H1 (cell line): Measurements from ENCODE around the gene UBR3. TPM values are rescaled to one million over a fixed set of nuclear protein-coding genes. Genes with fewer than 3 reads are reported as not detected.

Source experiments
- CHD1 ChIP-seq: IDR thresholded peaks from 2 replicates; pipeline ENCODE4 v1.6.1; 2012; ENCODE audit warnings: low read depth, low read length, improper control_type of control experiment
- POLR2A ChIP-seq, 2 experiments: IDR thresholded peaks; 1 replicate in 1 of 2; 2 replicates in 1 of 2; pipeline ENCODE4 v1.6.1; 2011; ENCODE audit warnings: low read depth in 2 of 2, low read length in 2 of 2, mild to moderate bottlenecking in 2 of 2; ENCODE audit errors: control extremely low read depth in 1 of 2
- POLR2AphosphoS5 ChIP-seq: IDR thresholded peaks from 2 replicates; pipeline ENCODE4 v1.6.1; 2011; ENCODE audit warnings: low read depth, low read length
- SAP30 ChIP-seq: fragments of 300-600 bp; sonication (generic); IDR thresholded peaks from 2 replicates; pipeline ENCODE4 v1.7.1; 2012; ENCODE audit warnings: low read length, moderate library complexity, mild to moderate bottlenecking, inconsistent platforms; ENCODE audit not compliant: insufficient read depth, insufficient replicate concordance
- SP1 ChIP-seq: IDR thresholded peaks from 2 replicates; pipeline ENCODE4 v1.6.1; 2011; ENCODE audit warnings: low read depth, low read length
- SRF ChIP-seq: IDR thresholded peaks from 2 replicates; pipeline ENCODE4 v1.6.1; 2011; ENCODE audit warnings: mild to moderate bottlenecking, low read depth, low read length, moderate library complexity
- polyA plus RNA-seq, 7 experiments: library from polyadenylated mRNA; depleted of rRNA in 3 of 7; stranded (reverse) in 5 of 7; unstranded in 2 of 7; fragments of >200 nt in 5 of 7; fragments of 200-250 nt in 2 of 7; gene quantifications; 1 replicate in 5 of 7; 2 replicates in 1 of 7; 4 replicates in 1 of 7; pipeline versions ENCODE4 v1.2.1 to v1.2.3, GENCODE V29; 2011 to 2013; ENCODE audit warnings: missing spikeins in 2 of 7, mixed read lengths in 2 of 7
- total RNA-seq: library from RNA; stranded (reverse); fragmentation: NEBNext Ultra II Directional; extraction: Animal tissue kit (Norgen Biotek cat#: 25700); gene quantifications from 2 replicates; pipeline ENCODE4 v1.2.1, GENCODE V29; 2021
- TF ChIP-seq, protein P1 (sequence below): fragments of 300-600 bp; sonication (generic); IDR thresholded peaks from 2 replicates; pipeline ENCODE4 v1.7.1; 2012; ENCODE audit warnings: low read length, moderate library complexity, mild to moderate bottlenecking, inconsistent platforms; ENCODE audit not compliant: insufficient replicate concordance

UBR3 gene
- total and polyA plus RNA-seq, 2 of the 8 experiments (the other 6 are each of a cell fraction or from before 2014, with no cell fraction given): 3.7 to 17.7 TPM

DNA sequence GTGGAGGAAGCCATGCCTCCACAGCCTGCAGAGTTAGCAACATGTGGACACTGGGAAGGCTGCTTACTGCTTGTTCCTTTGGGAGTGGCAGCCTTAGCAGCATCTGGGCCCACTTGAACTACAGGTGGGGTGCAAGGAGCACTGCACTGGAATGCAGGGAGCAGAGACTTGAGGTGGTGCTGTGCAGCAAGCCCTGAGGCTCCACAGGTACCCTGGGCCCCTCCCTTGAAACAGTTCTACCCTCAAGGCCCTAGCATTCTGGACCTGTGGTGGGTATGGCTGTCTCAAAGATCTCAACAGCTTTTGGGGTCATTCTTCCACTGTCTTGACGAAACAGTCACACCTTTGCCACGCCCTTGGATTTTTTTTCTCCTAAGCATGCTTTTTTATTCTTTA, 13.5 kb downstream of the UBR3 start (continued):
- TF ChIP-seq, protein P1, sequence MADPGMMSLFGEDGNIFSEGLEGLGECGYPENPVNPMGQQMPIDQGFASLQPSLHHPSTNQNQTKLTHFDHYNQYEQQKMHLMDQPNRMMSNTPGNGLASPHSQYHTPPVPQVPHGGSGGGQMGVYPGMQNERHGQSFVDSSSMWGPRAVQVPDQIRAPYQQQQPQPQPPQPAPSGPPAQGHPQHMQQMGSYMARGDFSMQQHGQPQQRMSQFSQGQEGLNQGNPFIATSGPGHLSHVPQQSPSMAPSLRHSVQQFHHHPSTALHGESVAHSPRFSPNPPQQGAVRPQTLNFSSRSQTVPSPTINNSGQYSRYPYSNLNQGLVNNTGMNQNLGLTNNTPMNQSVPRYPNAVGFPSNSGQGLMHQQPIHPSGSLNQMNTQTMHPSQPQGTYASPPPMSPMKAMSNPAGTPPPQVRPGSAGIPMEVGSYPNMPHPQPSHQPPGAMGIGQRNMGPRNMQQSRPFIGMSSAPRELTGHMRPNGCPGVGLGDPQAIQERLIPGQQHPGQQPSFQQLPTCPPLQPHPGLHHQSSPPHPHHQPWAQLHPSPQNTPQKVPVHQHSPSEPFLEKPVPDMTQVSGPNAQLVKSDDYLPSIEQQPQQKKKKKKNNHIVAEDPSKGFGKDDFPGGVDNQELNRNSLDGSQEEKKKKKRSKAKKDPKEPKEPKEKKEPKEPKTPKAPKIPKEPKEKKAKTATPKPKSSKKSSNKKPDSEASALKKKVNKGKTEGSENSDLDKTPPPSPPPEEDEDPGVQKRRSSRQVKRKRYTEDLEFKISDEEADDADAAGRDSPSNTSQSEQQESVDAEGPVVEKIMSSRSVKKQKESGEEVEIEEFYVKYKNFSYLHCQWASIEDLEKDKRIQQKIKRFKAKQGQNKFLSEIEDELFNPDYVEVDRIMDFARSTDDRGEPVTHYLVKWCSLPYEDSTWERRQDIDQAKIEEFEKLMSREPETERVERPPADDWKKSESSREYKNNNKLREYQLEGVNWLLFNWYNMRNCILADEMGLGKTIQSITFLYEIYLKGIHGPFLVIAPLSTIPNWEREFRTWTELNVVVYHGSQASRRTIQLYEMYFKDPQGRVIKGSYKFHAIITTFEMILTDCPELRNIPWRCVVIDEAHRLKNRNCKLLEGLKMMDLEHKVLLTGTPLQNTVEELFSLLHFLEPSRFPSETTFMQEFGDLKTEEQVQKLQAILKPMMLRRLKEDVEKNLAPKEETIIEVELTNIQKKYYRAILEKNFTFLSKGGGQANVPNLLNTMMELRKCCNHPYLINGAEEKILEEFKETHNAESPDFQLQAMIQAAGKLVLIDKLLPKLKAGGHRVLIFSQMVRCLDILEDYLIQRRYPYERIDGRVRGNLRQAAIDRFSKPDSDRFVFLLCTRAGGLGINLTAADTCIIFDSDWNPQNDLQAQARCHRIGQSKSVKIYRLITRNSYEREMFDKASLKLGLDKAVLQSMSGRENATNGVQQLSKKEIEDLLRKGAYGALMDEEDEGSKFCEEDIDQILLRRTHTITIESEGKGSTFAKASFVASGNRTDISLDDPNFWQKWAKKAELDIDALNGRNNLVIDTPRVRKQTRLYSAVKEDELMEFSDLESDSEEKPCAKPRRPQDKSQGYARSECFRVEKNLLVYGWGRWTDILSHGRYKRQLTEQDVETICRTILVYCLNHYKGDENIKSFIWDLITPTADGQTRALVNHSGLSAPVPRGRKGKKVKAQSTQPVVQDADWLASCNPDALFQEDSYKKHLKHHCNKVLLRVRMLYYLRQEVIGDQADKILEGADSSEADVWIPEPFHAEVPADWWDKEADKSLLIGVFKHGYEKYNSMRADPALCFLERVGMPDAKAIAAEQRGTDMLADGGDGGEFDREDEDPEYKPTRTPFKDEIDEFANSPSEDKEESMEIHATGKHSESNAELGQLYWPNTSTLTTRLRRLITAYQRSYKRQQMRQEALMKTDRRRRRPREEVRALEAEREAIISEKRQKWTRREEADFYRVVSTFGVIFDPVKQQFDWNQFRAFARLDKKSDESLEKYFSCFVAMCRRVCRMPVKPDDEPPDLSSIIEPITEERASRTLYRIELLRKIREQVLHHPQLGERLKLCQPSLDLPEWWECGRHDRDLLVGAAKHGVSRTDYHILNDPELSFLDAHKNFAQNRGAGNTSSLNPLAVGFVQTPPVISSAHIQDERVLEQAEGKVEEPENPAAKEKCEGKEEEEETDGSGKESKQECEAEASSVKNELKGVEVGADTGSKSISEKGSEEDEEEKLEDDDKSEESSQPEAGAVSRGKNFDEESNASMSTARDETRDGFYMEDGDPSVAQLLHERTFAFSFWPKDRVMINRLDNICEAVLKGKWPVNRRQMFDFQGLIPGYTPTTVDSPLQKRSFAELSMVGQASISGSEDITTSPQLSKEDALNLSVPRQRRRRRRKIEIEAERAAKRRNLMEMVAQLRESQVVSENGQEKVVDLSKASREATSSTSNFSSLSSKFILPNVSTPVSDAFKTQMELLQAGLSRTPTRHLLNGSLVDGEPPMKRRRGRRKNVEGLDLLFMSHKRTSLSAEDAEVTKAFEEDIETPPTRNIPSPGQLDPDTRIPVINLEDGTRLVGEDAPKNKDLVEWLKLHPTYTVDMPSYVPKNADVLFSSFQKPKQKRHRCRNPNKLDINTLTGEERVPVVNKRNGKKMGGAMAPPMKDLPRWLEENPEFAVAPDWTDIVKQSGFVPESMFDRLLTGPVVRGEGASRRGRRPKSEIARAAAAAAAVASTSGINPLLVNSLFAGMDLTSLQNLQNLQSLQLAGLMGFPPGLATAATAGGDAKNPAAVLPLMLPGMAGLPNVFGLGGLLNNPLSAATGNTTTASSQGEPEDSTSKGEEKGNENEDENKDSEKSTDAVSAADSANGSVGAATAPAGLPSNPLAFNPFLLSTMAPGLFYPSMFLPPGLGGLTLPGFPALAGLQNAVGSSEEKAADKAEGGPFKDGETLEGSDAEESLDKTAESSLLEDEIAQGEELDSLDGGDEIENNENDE: no peak
- no peak for TF ChIP-seq POLR2AphosphoS5
- TF ChIP-seq SRF: no peak
- no peak for TF ChIP-seq POLR2A (IDR thresholded peaks at IDR 0.05; ENCODE audit: control extremely low read depth in 1 of 2, low read depth in 2 of 2, low read length in 2 of 2)
- TF ChIP-seq SAP30: no peak
- no peak for TF ChIP-seq CHD1
- no peak for TF ChIP-seq SP1
